Stimulated activated CD4-positive, alpha-beta T cell treated with anti-CD3 and anti-CD28 coated beads, Interleukin-12 subunit alpha, Interleukin-12 subunit beta, amount 100 ng/mL, for 48 hours (primary cell): Measurements from ENCODE around the gene C18orf63.

Experiments
- DNase-seq, 3 donors: peaks; one replicate each; pipeline ENCODE4 v3.0.0-alpha.2; 2020; ENCODE audit warnings: low read depth in 2 of 3, low spot score in 1 of 3

The C18orf63 gene

GRCh38 chr18:74407888-74408287 is 92.2 kb downstream of the C18orf63 start:
- DNase-seq, result no peak
